GM12874 (cell line): ENCODE results near the gene PAK4.

Experiments used
- TF ChIP-seq, protein P1 (sequence below): IDR thresholded peaks from 2 replicates; pipeline ENCODE4 v1.5.1; 2011; ENCODE audit warnings: low read depth, mild to moderate bottlenecking, control low read depth, low read length, moderate library complexity; ENCODE audit not compliant: insufficient read depth

The PAK4 gene

DNA sequence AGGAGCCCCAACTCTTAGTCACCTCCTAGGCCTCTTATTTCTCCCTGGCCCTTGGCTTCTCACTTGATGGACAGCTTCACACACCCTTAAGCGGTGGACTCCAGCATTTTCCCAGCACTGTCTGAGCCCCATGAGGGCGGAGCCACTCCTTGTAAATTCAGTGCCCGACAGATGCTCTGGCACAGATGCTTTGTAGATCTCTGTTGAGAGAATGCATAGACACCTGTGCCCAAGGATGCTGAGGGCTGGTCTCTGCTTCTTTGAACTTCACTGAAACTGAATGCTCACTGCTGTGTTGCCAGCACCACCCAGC, 75.2 kb downstream of the PAK4 start:
- TF ChIP-seq, protein P1, sequence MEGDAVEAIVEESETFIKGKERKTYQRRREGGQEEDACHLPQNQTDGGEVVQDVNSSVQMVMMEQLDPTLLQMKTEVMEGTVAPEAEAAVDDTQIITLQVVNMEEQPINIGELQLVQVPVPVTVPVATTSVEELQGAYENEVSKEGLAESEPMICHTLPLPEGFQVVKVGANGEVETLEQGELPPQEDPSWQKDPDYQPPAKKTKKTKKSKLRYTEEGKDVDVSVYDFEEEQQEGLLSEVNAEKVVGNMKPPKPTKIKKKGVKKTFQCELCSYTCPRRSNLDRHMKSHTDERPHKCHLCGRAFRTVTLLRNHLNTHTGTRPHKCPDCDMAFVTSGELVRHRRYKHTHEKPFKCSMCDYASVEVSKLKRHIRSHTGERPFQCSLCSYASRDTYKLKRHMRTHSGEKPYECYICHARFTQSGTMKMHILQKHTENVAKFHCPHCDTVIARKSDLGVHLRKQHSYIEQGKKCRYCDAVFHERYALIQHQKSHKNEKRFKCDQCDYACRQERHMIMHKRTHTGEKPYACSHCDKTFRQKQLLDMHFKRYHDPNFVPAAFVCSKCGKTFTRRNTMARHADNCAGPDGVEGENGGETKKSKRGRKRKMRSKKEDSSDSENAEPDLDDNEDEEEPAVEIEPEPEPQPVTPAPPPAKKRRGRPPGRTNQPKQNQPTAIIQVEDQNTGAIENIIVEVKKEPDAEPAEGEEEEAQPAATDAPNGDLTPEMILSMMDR: no peak

DNA sequence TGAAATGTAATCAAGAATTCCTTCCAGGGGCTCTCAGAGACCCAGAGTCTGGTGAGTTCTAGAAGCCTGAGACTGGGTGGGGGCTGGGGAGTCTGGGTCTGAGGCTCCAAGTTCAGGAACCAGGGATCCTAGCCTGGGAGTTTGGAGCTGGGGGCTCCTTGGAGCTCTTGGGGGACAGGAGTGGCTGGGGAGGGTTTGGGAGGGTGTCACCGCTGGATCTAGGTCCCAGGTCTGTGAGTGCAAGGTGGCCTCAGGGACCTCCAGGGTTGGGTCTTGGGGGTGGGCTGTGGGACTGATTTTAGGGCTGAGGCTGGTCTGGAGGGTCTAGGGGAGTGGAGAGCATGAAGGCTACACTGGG, 77.4 kb downstream of the PAK4 start:
- TF ChIP-seq, protein P1: no peak

DNA sequence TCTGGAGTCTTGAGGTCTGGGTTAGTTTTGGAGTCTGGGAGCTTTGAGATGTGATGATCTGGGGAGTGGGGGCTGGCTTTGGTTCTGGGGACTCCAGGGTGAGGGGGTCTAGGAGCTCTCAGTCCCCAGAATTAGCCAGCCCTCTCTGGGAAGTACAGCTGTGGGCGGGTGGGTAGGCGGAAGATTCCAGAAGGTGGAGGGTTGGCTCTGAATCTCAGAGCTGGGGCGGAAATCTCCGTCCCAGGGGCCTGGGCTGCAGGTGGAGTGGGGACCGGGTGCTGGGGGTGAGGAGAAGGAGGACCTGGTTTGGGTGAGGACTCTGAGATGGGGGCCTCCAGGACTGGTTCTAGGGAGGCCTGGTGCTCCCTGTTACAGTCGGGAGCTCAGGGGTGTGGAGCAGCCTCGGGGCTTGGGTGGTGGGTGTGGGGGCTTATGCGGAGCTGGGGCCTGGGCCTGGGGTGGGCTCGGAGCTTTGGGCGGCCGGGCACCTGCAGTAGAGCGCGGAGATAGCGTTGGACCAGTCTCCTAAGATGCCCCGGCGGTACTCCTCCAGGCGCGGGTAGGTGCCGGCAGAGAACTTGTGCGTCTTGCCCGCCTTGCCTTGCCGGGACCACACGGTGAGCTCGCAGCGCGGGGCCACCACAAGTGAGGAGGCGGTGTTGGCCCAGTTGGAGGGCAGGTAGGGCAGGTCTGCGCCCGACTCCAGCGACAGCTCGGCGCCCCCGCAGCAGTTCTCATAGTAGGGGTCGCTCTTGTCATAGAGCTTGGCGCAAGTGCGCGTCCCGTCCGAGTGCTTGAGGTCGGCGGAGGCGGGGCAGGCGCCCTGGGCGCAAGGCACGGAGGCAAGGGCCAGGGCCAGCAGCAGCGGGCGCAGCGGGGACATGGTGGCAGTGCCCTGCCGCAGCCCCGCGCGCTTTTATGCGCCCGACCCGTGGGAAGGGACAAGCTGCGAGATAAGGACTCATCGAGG, 78.1 kb downstream of the PAK4 start, which contains the start of gene SYCN:
Gene SYCN, minus strand, starts transcription at position 892 of the 970 bp plus-strand sequence. Its CDS starts 9 bp downstream, at position 883.
- TF ChIP-seq, protein P1: no peak

DNA sequence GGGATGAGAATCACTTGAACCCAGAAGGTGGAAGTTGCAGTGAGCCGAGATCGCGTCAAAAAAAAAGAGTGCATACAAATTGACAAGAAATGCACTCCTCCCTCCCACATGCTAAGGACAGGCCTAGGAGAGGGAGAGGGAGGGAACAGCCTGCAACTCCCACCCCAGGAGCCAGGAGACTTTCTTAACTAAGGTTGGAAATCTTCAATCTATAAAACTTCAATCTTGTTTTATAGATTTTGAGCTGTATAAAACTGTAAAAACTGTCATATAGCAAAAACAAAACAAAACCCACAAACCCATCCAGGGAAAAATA, 79.8 kb downstream of the PAK4 start:
- TF ChIP-seq, protein P1: no peak

DNA sequence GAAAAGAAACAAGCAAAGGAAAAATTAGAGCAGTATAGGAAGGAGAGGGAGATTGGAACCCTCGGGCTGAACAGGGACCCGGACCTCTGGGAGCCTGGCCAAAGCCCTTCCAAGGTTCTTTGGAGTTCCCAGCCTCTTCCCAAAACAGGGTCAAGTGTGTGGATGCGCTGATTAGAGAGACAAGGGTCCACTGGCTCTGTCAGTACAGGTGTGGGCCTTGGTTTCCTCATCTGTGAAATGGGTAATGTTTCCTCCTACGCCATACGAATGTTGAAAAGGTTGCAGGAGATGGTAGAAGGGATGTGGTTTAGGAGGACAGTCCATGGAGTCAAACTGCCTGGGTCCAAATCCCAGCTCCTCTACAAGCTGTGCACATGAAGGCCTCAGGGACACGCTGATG, 80.5 kb downstream of the PAK4 start:
- TF ChIP-seq, protein P1: no peak

DNA sequence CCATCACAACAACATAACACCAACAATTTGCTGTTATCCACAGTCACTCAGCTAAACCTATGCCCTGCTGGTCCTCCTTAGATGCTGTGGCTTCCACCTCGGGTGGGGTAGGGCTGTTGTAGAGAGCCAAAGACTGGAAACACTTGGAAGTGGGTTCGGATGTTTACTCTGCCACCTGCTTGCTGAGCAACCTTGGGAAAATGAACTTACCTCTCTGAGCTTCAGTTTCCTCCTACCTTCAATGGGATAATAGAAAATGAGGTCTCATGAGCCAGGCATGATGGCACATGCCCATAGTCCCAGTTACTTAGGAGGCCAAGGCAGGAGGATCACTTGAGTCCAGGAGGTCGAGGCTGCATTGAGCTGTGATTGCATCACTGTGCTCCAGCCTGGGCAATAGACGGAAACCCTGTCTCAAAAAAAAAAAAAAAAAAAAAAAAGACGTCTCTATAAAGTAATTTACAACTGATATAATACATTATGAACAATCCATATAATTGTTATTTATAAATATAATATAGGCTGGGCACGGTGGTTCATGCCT, 81.8 kb downstream of the PAK4 start:
- TF ChIP-seq, protein P1: no peak

DNA sequence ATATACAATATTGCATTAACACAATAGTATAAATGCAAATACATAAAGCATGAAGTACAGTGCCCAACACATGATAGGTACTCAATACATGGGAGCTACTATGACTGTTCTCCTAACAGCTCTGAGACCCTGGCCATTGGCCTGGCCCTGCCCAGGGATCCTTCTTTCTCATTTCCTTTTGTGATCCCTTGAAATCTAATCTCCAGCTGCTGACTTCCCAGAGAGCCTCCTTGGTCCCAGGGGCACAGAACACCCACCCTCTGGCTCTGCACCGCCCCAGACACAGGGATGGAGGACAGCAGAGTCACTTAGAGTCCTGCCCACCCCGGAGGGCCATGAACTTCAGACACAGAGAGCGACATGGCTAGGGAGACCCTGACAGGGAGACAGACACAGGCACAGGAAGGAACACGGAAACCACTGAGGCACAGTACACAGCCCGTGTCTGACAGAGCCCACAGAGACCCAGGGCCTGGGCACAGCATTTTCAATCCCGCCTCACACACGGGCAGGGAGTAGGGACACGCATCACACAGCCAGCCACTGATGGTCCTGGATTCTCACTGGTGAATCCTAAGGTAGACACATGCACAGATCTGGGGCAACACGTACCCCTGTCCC, 82.7 kb downstream of the PAK4 start:
- TF ChIP-seq, protein P1: no peak
